ENCODE results near the gene MYH13.

Gene MYH13

DNA sequence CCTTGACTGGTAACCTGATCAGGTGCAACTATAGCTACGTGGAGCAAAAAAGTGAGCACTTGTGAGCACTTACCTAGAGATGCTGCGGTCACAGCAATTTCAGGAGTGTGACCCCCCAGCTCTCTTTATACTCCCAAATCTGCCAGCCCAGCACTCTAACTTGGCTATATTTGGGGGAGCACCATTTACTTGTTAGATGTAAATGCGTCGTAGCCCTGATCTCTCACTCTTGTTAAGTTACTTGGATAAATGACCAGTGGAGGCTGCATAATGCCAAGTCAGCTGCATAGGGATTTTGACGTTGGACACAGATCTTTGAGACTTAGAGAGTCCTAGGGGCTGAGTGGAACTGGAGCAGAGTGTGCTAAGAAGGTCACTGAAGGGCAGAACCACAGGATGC, at the start of gene MYH13:
Gene MYH13 (minus strand): TSS at position 101 of the 400 bp plus-strand sequence. CDS start 8,476 bp downstream, outside the sequence.
- no peak for DNase-seq

DNA sequence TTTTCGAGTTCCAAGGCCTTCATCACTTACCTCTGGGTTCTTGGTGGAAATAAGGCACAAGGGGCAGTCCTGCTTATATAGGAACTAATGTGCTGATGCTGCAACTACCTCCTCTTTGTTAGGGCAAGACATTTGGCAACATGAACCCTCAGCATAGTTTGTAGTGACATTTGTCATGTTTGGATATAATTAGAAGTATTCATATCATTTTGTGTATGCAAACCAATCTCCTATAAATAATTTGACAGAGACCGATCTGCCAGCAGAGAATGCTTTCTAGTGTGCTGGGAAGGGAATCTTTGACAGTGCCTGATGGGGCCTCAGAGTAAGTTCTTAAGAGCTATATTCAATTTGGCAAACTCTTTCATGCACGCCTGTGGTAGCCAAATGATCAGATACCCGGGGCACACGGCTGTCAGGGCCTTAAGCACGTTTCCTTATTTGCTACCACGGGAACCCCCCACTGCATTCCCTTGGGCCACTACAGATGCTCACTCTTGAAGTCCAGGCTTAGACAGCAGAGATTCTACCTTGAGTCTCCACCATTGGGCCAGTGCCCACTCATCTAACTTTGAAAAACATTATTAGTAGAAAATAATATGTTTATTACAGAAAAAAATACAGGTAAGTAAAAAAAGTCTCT, 49.2 kb upstream of the MYH13 start, which contains the start of gene MYH8:
Gene MYH8 (minus strand): TSS at position 51 of the 643 bp plus-strand sequence. CDS start 1,723 bp downstream, outside the sequence.
- no peak for DNase-seq

DNA sequence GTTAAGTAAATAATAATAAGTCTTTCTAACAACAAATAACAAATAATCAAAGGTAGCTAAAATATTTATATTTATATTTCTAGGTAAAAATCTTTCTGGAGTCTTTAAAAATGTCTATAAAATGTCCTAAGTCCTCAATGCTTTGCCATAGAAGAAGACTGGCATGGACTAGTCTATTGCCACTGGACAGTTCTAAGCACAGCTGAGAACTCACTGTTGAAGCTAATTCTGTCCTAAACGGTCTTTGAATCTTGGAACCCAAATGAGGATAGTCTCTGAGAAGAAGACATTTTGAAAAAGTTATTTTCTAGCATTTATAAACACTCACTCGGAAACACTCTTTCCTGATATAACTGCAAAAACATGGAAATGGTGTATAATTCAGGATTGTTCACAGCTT, 48.4 kb upstream of the MYH13 start:
- no peak for DNase-seq

DNA sequence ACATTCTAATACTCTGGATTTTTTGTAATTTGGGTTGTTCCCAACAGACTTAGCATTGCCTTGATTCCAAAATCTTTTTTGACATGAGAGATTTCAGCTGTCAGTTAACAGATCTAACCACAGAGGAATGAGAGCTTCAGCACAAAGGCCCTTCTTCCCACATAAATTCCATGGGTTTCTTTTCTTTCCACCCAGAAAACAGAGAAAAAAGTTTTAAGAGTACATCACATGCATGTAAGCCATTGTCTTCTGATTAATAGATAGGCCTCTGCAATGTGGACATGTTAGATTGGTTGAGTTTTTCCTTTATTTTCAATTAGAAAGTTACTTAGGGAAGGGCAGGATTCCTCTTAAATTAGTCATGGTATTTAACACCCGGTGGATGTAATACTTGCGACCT, 48.0 kb upstream of the MYH13 start:
- DNase-seq, result no peak

DNA sequence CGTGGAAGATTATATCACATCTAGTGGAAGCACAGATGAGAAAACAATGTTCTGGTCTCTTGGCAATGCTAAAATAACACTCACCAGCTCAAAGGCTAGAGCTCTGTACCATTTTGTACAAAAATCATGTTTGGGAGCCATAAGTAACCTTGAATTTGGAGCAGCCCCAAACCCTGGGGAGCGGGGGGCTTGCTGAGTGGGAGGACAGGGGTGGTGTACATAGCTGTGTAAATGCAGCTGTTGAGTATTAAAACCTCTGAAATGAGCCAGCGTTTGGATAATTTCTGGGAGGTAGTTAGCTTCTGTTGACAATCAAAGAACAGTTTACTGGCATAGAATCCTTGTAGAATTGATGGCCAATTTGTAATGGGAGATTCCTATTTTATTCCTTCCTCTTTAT, 44.6 kb upstream of the MYH13 start:
- no peak for DNase-seq

DNA sequence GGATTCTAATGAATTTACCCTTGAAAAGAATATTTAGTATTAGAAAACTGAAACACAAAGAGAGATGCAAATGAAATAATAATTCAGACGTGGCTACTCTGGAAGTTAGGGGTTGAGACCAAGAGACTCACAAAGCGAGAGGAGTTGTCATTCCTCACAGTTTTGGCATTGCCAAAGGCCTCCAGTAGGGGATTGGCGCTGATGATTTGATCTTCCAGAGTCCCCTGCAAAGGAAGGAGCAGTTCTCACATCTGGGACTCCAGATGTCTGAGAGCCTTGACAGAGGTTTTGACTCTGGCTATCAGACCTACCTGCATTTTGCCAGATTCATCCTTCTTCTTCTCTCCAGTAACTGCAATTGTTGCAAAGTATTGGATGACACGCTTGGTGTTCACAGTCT, 42.4 kb upstream of the MYH13 start:
- no peak for DNase-seq

DNA sequence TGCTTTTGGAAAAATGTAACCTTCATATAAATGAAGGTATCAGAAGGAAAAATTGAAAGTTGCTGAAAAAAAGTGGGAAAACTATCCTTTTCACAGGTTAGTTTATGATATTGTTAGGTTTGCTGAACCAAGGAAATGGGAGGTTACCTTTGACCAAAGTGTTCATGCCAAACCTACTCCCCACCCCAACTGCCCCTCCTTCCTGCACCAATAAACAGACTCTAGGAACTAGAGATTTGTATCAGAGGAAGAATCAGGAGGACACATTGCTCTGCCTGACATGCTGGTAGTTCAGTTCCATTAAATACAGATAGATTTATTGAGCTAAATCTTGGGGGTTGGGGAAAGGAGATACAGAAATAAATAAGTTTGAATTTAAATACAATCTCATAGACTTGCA, 30.8 kb upstream of the MYH13 start:
- DNase-seq, result no peak

DNA sequence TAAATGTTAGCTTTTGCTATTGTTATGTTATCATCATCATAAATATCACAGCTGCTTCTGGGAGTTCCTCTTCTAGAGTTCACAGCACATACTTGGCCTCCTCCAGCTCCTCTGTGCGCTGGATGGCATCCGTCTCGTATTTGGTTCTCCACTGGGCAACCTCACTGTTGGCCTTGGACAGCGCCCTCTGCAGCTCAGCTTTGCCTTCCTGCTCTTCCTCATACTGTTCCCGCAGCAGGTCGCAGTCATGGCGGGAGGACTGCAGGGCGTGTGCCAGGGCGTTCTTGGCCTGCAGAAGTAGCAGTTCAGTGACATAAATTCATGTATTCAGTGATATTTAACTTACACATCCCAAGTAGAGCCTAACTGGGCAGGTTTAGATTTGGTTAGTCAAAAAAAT, 25.5 kb upstream of the MYH13 start:
- DNase-seq, result no peak

DNA sequence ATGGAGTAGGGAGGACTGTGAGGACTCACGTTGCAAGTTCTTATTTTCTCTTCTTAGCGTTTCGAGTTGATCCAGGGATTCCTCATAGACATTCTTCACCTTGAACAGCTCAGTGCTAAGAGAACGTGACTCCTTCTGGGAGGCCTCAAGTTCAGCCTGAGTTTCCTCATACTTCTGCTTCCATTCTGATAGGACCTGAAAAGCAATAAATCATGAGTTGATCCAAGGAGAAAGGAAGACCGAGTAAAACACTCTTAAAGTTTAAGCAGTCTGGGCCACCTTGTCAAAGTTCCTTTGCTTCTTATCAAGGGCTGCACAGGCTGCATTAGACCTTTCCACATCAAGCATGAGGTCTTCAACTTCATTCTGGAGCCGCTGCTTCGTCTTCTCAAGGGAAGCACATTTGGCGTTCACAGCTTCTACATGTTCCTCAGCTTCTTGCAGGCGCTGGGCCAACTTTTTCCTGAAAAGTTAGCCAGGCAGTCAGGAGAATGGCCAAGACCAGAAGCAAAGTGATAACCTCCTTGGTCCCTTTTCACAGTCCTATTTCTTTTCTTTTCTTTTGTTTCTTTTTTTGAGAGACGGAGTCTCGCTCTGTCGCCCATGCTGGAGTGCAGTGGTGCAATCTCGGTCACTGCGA, 23.8 kb upstream of the MYH13 start:
- no peak for DNase-seq

DNA sequence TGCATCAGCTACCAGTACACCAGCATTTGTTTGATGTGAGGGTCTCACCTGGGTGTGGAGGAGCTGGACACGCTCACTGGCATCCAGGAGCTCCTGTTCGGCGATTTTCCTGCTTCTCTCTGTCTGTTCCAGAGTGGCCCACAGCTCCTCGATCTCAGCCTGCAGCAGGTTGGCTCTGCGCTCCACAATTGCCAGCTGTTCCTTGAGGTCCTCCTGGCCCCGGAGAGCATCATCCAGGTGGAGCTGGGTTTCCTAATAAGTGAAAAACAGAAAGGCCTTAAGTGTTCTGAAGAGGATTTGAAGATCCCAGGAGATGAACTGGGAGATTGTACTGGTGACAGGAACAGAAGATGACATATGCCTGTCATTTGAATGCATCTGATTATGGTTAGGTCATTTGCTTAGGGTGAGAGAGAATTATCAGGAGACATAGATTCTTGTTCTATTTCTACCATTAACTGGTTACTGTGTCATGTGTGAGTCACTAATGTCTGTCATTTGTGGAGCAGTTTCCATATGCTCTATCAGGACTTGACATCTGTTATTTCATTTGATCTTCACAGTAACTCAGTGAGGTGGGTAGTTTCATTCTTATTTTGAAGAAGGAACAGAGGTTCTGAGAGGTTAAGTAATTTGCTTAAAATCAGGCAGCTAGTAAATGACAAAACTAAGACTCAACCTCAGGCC, 21.5 kb upstream of the MYH13 start:
- DNase-seq, result no peak

DNA sequence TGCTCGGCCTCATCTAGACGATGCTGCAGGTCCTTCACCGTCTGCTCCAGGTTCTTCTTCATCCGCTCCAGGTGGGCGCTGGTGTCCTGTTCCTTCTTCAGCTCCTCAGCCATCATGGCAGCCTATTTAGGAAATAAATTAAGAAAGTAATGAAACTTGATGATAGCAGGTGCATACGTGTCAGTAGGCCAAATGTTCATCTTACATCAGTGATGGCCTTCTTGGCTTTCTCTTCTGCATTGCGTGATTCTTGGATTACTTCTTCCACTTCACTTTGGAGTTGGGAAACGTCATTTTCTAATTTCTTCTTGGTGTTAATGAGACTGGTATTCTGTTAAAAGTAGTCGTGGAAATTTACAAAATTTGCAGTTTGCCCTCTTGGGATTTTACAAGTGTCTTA, 20.1 kb upstream of the MYH13 start:
- no peak for DNase-seq

DNA sequence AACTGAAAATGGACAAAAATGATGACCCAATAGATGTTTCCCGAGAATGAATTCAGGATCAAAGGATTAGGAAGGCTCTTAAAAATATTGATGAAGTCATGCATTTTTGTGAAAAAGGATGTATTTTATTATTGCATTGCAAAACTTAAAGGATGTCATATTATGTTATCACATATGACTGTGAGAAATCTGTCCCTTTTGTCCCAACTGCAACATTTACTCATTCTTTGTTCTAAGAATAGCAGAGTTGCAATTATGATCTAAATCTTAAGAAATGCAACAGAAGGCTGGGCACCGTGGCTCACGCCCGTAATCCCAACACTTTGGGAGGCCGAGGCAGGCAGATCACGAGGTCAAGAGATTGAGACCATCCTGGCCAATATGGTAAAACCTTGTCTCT, 13.1 kb upstream of the MYH13 start:
- no peak for DNase-seq

DNA sequence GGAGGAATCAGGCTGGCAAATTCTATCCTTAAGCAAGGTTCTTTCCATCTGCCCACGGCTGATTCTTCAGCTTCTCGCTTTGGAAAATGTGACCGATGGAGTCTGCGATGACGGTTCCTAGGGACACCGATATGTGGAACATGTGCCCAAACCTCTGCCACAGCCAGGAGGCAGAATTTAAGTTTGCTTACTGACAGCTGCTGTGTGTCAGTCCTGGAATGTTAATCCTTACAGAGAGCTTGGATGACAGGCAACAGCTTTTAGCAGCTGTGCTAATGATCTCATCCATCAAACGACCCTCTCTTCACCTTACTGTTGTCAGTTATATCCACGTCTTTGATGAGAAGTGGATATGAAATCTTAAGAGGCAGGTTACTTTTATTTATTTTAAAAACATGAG, 11.4 kb upstream of the MYH13 start:
- DNase-seq, result no peak

DNA sequence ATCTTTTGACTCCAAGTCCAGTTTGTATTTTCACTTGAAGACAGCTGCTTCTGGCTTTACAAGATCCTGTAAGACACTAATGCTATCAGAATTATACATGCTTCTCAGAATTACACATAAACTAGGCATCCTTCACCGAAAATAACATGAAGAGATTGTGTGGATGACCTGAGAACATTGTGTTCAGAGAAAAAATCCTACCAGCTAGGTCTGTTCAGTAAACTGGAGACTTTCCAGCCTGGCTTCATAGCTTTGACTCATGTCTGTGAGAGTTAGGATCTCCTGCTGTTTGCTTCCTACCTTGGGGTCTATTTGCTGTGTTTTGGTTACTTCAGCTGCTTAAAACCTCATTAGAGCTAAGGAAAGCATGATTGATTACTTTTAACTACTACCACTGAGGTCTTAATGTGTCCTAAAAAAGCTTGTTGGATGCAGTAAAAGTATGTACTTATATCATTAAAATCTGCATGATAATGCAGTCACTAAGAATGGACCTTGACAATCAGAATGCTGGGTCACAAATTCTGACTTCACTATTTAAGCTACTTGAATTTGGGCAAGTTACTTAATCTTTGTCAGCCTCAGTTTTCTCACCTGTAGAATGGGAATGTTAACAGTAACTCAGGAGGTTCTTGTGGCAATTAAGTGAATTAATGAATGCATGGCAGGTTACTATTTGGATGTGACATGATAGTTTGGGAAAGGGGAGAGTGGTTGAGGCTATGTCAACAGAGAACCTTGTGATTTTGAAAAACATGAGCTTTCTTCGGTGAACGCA, 8.0 kb upstream of the MYH13 start:
- DNase-seq, result no peak

DNA sequence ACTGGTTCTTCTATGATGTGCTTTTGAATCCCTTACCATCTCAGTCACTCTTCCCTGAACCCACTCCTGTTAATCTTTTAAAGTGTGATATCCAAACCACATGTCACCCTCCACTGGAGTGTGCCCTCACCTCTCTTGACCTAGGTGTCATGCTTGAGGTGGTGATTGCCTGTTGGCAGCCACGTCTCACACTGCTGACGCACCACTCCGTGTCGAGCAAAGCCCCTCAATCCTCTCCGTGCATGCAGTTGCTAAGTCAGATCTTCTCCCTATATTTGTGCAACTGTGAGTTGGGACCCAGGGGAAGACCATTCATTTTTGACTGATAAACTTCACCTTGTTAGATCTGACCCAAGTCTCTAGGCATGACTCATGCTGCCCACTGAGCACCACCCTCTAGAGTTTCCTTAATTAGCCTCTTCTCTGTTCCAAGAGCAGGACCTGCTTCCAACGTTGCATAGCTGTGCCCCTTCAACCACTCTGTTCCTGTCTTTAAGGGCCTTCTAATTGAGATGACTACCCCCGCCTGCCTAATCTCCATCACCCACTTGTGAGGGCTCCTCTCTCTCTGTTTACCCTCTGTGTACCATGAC, 2.7 kb downstream of the MYH13 start:
- no peak for DNase-seq

DNA sequence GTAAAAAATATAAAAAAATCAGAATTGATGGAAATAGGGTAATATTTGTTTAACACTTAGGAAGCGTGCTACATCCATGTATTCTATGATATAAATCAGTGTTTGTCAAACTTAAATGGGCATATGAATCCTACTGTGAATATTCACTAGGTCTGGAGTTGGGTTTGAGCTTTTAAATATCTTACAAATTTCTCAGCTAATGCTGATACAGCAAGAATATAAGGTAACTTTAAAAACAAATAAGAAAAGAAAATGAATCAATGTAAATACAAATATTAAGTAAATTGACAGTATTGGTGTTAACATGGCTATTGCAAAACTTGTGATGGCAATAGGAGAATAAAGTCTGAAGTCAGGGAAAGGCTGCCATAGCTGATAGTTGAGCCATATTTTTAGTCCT, 3.6 kb downstream of the MYH13 start:
- no peak for DNase-seq

DNA sequence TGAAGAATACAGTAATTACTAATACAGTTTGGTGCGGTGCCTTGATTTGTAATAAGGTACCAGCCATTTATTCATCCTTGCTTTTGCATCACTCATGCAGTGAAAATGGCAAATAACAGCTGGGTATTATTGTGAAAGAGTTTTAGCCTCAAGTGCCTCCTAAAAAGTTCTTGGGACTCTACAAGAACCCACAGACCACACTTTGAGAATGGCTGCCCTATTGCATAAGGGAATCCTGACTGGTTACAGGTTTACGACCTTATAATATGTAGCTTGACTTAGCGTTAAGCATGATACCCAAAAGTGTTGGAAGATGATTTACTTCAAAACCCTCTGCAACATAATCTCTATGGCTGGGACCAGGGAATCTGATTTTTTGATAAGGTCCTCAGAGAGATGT, 4.2 kb downstream of the MYH13 start:
- no peak for DNase-seq

DNA sequence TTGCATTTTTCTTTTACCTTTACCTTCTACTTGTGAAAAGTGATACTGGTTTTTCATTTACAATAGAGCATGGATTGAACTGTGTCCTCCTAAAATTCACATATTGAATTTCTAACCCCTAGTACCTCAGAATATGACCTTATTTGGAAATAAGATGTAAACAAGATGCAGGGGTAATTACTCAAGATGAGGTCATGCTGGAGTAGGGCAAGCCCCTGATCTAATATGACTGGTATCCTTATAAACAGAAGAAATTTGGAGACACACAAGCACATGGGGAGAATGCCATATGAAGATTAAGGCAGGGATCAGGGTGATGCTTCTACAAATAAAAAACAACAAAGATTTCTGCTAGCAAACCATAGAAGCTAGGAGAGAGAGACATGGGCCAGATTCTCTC, 12.2 kb downstream of the MYH13 start:
- DNase-seq, result no peak

DNA sequence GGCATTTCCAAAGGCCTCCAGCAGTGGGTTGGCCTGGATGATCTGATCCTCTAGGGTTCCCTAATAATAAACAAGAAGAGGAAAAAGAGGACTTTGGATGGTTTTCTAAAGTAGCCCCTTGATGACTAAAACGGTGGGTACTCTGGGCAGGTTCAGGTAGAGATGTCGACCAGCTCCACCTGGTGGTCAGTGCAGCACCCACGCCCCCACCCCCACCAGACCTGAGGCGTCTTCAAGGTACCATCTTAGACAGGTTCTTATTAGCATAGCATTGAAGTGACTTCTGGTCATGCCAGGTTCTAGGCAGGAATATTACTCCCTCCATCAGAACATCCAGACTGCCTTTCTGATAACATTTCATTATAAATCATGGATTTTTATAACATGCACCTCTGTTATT, 15.0 kb downstream of the MYH13 start:
- peak; percentile 2 for DNase-seq

DNA sequence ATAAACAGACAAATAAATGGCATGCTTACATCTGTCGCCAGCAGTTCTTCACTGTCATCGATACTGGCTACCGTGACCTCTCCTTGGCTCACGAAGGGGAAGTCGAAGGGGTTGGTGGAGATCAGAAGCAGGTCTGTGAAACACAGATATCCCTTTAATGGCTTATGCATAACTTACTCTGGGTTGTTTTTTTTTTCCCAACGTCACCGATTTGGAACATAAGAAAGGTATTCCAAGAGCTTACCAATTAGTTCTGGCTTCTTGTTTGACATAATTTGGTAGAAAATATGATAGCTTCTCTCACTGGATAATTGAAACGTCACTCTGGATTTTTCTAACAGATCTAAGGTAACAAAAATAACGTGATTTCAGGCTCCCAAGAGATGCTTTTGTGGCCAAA, 18.2 kb downstream of the MYH13 start:
- DNase-seq, result no peak

DNA sequence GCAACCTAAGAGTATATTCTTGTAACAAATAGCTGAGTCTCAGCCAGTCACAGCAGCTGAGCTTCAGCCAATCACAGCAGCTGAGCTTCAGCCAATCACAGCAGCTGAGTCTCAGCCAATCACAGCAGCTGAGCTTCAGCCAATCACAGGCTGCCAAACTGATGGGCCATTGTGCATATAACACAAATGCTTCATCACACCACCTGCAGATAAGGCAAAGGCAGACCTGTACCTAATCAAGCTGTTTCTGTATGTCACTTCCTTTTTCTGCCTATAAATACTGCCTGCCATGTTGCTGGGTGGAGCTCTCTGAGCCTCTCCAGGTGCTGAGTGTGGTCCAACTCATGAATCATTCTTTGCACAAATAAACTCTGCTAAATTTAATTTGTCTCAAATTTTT, 19.9 kb downstream of the MYH13 start:
- DNase-seq, result no peak

DNA sequence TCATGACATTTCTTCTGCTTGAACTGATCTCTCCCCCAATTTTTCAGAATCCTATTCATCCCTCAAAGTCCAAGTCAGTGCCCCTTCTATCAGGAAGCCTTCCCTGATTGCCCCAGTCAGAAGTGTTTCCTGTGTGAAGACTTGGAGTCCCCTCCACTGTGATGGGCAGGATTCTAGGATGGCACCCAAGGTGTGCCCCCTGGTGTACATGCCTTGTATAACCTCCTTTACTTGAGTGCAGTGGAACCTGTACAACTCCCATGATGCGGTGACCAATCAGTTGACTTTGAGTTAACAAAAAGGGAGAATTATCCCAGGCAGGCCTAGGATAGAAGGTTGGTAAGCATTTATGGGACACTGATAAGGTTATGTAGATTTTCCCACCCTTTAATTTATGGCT, 23.4 kb downstream of the MYH13 start:
- no peak for DNase-seq

DNA sequence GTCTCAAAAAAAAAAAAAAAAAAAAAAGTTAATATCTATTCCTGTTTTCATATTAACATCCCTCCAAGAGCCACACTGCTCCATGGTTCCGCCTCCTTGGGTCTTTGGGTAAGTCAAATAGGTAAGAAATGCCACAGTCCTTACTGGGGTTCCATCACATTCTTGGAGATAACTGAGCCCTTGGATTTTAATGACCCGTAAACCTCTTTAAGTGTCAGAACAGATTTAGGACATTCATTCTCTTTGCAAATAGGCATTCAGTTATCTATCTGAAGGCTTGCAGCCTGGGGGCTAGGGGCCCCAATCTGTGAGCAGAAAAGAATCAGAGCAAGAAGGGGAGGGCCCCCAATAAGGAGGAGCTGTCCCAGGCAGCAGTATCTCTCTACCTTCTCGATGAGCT, 28.0 kb downstream of the MYH13 start:
- DNase-seq, result no peak

Data from stimulated activated CD4-positive, alpha-beta T cell treated with anti-CD3 and anti-CD28 coated beads, Interleukin-12 subunit alpha, Interleukin-12 subunit beta, amount 100 ng/mL, for 4 hours (primary cell).